ENCODE results near the gene YWHAG. TPM values are rescaled to one million over a fixed set of nuclear protein-coding genes. Genes with fewer than 3 reads are reported as not detected.

Gene YWHAG
- total and polyA plus RNA-seq, 9 of the 15 experiments (the other 6 are each of a cell fraction or from before 2014, with no cell fraction given): 30.4 to 246 (median 94.5) TPM

DNA sequence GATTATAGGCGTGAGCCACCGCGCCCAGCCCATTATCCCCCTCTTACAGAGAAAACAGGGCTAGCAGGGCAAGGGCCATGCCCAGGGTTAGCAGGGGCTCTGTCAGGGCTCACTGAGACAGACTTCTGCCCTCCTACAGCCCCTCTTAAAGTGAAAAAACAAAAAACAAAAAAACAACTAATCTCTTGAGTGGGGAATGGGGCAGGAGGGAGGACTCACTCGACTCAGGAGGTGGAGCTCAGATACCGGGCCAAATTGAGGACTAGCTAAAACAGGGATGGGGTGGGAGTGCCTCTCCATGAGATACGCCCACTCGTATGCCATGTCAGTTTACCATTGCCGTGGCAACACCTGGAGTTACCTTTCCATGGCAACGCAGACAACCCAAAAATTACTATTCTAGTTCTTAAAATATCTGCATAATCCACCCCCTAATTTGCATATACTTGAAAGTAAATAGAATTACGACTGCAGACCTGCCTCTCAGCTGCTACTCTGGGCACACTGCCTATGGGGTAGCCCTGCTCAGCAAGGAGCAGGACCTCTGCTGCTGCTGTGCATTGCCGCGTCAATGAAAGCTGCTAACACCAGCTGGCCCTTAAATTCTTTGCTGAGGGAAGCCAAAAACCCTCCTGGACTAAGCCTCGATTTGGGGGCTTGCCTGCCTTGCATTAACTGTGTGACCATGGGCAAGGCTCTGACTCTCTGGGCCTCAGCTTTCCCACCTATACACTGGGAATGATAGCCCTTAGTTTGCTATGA lies 37.4 kb upstream of the YWHAG start:
- H3K9ac ChIP-seq (ENCODE audit: insufficient read depth in 1 of 2, low read depth in 2 of 2, low read length in 2 of 2): peak overlapping the region; percentile 72 to 74
- peak overlapping the region; percentile 79 for H2AFZ ChIP-seq (ENCODE audit: low read depth, low read length)
- ATAC-seq (peak; percentile 20), DNase-seq (ENCODE audit: extremely low read depth in 1 of 4, low spot score in 3 of 4) (peak in 1 of 4 experiments; percentile 63), FAIRE-seq (peak; percentile 68)
- no peaks in the 10 kb centered on the region for H3K9me3 ChIP-seq (replicated peaks; ENCODE audit: control insufficient read depth, insufficient read depth, low read depth, low read length)
- no peaks in the 10 kb centered on the region for H4K20me1 ChIP-seq (replicated peaks; ENCODE audit: control insufficient read depth, insufficient read depth, low read length)
- no peaks in the 10 kb centered on the region for H3K27me3 ChIP-seq (ENCODE audit: control insufficient read depth in 2 of 2, insufficient read depth in 2 of 2, low read length in 2 of 2)
- no TSS peak for BruUV-seq (replicated peaks)
- H3K9me1 ChIP-seq (ENCODE audit: control insufficient read depth, insufficient read depth, low read length): no peaks in the 10 kb centered on the region
- H3K4me2 ChIP-seq (ENCODE audit: insufficient read depth, low read length): peak overlapping the region; percentile 95
- peaks cover 3% of the 10 kb centered on the region; the same call in 1 of the 3 replicates for H3K36me3 ChIP-seq (ENCODE audit: control insufficient read depth, insufficient read depth, low read length)
- intact Hi-C loops (cut with micrococcal nuclease): no loop called here
- peaks cover 36 to 67% of the 10 kb centered on the region in 2 experiments for H3K4me1 ChIP-seq (replicated peaks in 1 of 2; ENCODE audit: control insufficient read depth in 2 of 2, insufficient read depth in 2 of 2, low read length in 2 of 2)
- in situ Hi-C loops (cut with MboI): no loop called here
- peak overlapping the region; percentile 46 for H3K27ac ChIP-seq (ENCODE audit: extremely low read depth, low read depth, low read length)
- CTCF ChIA-PET (ENCODE audit: low intra/inter-chr PET ratio): no interaction called here
- no peak overlapping the region for H3K4me3 ChIP-seq
- POLR2A ChIA-PET: interaction anchor here (0.8 to 1.0 kb wide), 2 partner anchors 15 to 207 kb away, joined by 3 to 4 read pairs; no protein-coding TSS in a partner anchor
- 41% methylated on average over 13 of the region's 13 CpGs for WGBS (ENCODE audit: insufficient coverage, low coverage, missing lambda C conversion rate)
- H3K79me2 ChIP-seq (ENCODE audit: control insufficient read depth, insufficient read depth, low read length): peaks cover 17% of the 10 kb centered on the region
- TF ChIP-seq CCNT2 (IDR thresholded peaks at IDR 0.05; ENCODE audit: borderline replicate concordance, extremely low read depth, insufficient read length, low read depth, low read length) (no peak), NR4A1 (CRISPR knock-in tag; IDR thresholded peaks at IDR 0.05) (no peak), NR4A1 (tag; IDR thresholded peaks at IDR 0.05) (no peak), POLR2A (conservative IDR thresholded peaks at IDR 0.05) (no peak), CEBPB (tag; IDR thresholded peaks at IDR 0.05) (no peak), ZNF395 (CRISPR knock-in tag; IDR thresholded peaks at IDR 0.05) (peak; percentile 67), ZNF263 (CRISPR knock-in tag; IDR thresholded peaks at IDR 0.05; ENCODE audit: borderline replicate concordance) (peak; percentile 83; the same call in 1 of the 2 replicates), CTCF (IDR thresholded peaks at IDR 0.05 in 2 of 3, conservative IDR thresholded peaks at IDR 0.05 in 1 of 3; ENCODE audit: insufficient read depth in 2 of 3, low read depth in 1 of 3, low read length in 3 of 3) (0 out of 6 replicates have a peak, but pooled peaks of 1 of the 3 experiments have one; percentile 5), KLF10 (CRISPR knock-in tag; IDR thresholded peaks at IDR 0.05) (no peak), TFAP4 (CRISPR knock-in tag; IDR thresholded peaks at IDR 0.05; ENCODE audit: borderline replicate concordance) (peak; percentile 54), ARID2 (IDR thresholded peaks at IDR 0.05) (0 out of 2 replicates have a peak, but pooled peaks have one; percentile 32), ZFX (CRISPR knock-in tag; IDR thresholded peaks at IDR 0.05) (no peak), FOXJ3 (CRISPR knock-in tag; IDR thresholded peaks at IDR 0.05) (peak; percentile 23; the same call in 1 of the 2 replicates), EGR1 (conservative IDR thresholded peaks at IDR 0.05) (peak; percentile 87), HLTF (IDR thresholded peaks at IDR 0.05) (peak; percentile 62; the same call in 1 of the 2 replicates), CC2D1A (IDR thresholded peaks at IDR 0.05) (peak; percentile 65; the same call in 1 of the 2 replicates), MAX (CRISPR knock-in tag; IDR thresholded peaks at IDR 0.05) (no peak), BRD9 (IDR thresholded peaks at IDR 0.05; ENCODE audit: low read depth, partially characterized antibody) (peak; percentile 28), ADNP (tag; IDR thresholded peaks at IDR 0.05) (0 out of 2 replicates have a peak, but pooled peaks have one; percentile 22)
